ENCODE results near the gene PCDH15.

The PCDH15 gene

DNA sequence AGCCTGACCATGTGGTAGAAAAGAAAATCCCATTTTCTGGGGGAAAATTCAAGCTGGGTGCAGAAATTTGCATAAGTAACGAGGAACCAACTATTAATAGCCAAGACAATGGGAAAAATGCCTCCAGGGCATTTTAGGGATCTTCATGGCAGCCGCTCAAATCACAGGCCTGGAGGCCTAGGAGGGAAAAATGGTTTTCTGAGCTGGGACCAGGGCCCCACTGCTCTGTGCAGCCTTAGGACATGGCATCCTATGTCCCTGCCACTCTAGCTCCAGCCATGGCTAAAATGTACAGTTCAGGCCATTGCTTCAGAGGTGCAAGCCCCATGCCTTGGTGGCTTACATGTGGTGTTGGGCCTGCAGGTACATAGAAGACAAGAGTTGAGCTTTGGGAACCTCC lies 459.0 kb downstream of the PCDH15 start:
- no peak for FAIRE-seq

DNA sequence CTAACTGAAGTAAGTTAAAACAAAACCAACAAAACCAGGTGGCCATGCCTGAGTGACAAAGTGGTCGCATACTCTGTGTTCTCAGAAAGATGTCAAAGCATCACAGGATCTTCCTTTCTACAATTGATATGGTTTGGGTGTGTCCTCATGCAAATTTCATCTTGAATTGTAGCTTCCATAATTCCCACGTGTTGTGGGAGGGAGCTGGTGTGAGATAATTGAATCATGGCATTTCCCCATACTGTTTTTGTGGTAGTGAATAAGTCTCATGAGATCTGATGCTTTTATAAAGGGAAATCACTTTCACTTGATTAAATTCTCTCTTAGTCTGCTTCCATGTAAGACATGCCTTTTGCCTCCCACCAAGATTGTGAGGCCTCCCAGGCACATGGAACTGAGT lies 465.7 kb downstream of the PCDH15 start:
- FAIRE-seq, result no peak

DNA sequence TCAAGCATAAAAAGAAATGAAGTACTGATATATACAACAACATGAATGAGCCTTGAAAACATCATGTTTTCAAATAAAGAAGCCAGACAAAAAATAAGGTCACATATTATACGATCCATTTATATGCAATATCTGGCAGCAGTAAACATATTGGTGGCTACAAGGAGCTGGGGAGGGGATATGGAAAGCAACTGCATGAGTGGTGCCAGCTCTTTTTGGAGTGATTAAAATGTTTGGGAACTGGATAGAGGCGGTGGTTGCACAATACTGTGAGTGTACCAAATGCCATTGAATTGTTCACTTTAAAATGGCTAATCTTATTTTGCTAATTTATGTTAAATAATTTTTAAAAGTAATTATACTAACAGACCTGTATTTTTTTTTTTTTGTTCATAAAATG lies 481.7 kb downstream of the PCDH15 start:
- FAIRE-seq, result no peak

- FAIRE-seq, result no peak
Observed at GRCh38 chr10:54318470-54318869, 482.6 kb downstream of the PCDH15 start.

GRCh38 chr10:54314430-54314829 lies 486.6 kb downstream of the PCDH15 start:
- FAIRE-seq, result no peak

DNA sequence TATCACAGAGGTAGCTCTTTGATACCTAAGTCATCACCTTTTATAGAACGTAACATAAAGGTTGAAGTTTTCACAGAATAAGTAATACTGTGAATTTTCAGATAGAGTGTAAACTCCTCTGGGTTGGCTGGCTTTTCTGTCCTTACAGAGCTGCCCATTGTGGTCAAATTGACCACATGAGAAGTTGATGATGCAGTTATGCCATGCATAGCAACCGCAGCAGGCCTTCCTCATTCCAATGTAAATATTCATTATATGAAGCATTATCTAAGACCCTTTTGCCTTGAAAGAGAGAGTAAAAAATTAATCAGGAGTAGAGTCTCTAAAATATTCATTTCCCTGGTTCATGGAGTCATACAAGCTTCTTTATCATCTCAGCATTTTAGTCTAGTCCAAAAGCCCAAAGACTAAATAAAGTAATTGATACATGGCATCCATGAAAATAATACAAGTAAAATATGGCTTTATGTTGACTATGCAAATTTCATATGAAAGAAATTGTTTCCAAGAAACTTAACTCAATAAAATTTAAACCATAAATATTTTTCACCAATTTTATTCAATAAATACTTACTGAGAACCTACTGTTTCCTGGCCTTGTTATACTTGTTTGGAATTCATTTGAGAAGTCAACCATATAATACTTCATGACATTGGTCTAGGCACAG lies 516.4 kb downstream of the PCDH15 start:
- no peak for FAIRE-seq

DNA sequence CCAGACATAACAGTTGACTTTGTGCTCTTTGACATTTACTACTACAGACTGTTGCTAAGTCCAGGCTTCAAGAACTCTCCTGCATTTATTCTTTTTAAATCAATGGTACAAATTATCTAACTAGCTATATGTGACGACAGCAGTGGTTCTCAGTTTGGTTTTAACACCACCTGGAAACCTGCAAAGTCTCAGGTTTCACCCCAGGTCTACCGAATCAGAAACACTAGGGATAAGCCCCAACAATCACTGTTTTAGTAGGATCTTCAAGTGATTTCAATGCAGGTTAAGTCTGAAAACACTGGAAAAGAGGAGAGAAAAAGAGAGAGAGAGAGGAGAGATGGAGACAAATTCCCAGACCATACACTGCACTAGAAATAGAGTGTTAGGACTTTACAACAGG lies 519.0 kb downstream of the PCDH15 start:
- no peak for FAIRE-seq

DNA sequence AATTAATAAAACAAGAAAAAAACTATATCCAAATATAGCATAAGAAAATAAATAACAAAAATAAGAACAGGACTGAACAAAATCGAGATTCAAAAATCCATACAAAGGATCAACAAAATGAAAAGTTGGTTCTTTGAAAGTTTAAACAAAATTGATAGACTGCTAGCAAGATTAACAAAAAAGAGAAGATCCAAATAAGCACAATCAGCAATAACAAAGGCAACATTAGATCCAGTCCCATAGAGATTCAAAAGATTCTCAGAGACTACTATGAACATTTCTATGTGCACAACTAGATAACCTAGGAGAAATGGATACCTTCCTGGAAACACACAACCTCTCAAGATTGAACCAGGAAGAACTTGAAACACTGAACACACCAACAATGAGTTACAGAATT lies 534.6 kb downstream of the PCDH15 start:
- no peak for FAIRE-seq

DNA sequence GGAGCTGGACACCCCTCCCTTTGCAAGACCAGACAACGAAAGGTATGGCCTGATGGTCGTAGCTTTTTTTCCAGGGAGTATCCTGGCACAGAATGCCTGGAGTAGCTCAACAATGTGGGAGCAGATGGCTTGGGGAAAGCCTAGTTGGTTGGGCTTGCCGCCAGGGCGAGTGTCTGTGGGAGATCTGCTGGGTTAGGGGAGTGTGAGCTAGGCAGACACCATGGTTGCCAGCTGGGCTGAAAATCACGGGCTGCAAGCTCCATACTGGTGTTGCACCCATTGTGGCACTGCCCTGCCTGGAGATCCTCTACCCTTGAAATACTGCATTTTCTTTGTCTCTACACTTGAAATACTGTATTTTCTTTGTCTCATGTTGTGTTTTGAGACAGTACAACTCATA lies 538.3 kb downstream of the PCDH15 start:
- no peak for FAIRE-seq

DNA sequence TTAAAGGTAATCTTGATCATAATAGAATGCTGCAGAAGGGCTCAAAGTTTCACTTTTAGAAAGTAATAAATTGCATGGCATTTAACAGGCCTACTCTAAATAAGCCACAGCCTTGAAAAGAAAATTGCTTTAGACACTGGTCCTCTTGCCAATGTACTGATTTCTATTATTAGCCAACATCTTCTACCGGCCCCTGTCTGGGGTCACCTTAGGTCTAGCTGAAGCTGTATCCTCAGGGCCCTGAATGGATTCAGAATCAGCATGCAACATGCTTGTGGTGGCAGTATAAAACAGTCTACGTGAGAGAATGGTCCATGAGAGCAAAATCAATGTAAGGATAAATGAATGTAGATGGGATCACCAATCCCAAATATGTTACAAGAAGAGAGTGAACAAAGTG lies 541.9 kb downstream of the PCDH15 start:
- no peak for FAIRE-seq

GRCh38 chr10:54234832-54235231 lies 566.2 kb downstream of the PCDH15 start:
- no peak for FAIRE-seq

GRCh38 chr10:54203401-54203800 lies 597.6 kb downstream of the PCDH15 start:
- FAIRE-seq, result no peak

GRCh38 chr10:54198051-54198450 lies 603.0 kb downstream of the PCDH15 start:
- no peak for FAIRE-seq

GRCh38 chr10:54194806-54195205 lies 606.2 kb downstream of the PCDH15 start:
- no peak for FAIRE-seq

DNA sequence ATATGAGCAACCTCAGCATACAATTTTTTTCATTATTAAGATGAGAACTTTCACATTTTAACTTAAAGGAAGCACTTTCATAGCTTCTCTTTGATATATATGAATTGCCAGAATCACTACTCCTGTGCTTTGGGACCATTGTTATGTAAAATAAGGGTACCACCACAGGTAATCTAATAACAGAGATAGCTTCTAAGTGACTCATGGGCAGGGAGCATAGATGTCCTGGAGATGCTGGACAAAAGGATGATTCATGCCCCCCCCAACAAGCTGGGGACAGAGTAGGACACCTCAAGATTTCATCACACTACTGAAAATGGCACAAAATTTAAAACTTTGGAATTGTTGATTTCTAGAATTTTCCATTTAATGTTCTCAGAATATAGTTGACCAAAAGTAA lies 641.1 kb downstream of the PCDH15 start:
- no peak for FAIRE-seq

DNA sequence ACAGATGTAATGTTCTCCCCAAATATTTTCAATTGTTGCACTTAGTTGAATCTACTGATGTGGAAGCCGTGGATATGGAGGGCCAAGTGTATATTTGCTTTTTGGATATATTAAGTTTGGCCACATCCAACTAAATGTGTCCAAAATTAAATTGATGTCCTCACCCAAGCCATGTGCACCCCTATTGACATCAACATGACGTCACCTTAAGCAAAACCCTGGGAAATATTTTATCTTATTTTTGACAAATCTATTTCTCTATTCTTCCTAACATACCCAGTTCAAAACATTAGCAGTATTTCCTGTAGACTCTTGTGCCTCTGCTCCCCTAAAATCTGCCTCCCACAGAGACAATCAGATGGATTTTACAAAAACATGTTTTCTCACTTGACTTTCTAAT lies 652.5 kb downstream of the PCDH15 start:
- no peak for FAIRE-seq

- FAIRE-seq, result no peak
Observed at GRCh38 chr10:54139819-54140428, 661.1 kb downstream of the PCDH15 start.

GRCh38 chr10:54137396-54137795 lies 663.6 kb downstream of the PCDH15 start:
- no peak for FAIRE-seq

- no peak for FAIRE-seq
Observed at GRCh38 chr10:54133203-54133602, 667.8 kb downstream of the PCDH15 start.

DNA sequence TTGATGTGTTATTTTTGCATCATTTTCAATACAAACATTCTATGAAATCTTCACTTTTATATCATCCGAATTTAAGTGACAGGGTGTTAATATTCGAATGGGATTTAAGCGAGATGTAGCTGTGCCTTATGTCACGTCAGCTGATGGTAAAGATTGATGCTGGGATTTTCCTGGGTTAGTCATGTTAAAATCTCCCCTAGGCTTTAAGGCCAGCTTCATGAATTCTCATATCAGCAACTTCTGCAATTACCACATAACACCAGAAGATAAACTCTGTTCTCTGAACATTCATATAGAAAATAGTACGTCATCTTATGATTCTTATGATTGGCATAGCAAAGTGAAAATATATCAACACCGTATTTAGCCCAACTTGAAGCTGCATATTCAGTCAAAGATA lies 669.2 kb downstream of the PCDH15 start:
- FAIRE-seq, result no peak

- no peak for FAIRE-seq
Observed at GRCh38 chr10:54130394-54130793, 670.6 kb downstream of the PCDH15 start.

GRCh38 chr10:54125098-54125747 lies 675.8 kb downstream of the PCDH15 start:
- FAIRE-seq, result no peak

DNA sequence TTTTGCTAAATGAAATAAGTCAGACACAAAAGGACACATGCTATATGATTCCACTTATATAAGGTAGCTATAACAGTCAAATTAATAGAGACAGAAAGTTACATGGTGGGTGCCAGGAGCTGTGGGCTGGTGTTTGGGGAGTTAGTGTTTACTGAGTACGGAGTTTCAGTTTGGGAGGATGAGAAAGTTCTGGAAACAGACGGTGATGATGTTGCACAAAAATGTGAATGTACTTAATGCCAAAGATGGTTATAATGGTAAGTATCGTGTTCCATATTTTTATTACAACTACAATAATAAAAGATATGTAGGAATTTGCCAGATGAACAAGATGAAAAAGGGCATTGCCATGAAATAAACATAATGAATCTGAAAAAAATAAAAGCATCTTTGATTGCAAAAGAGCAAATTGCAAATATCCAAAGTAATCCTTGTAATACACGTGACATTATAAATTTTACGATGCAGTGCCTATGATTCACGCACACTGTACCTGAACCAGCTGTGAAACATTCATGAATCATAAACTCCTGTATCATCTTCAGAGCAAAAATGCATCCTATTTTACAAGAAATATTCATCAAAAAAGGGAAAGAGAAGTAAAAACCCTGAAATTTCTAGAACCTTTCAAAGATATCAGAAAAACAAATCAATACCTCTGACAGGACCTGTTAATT lies 676.7 kb downstream of the PCDH15 start:
- FAIRE-seq, result no peak

DNA sequence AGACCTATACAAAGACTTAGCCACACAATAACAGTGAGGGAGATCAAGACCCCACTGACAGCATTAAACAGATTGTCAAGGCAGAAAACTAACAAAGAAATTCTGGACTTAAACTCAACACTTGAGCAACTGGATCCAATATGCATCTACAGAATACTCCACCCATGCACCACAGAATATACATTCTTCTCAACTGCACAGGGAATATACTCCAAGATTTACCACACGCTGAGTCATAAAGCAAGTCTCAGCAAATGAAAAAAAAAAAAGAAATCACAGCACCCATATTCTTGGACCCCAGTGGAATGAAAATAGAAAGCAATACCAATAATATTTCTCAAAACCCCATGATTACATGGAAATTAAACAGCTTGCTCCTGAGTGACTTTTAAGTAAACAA lies 680.2 kb downstream of the PCDH15 start:
- FAIRE-seq, result no peak
